Measurements from ENCODE around the gene RPH3AL.
A peak's percentile ranks its signal among the peaks of the same experiment; 100 is the strongest.

RPH3AL gene

DNA sequence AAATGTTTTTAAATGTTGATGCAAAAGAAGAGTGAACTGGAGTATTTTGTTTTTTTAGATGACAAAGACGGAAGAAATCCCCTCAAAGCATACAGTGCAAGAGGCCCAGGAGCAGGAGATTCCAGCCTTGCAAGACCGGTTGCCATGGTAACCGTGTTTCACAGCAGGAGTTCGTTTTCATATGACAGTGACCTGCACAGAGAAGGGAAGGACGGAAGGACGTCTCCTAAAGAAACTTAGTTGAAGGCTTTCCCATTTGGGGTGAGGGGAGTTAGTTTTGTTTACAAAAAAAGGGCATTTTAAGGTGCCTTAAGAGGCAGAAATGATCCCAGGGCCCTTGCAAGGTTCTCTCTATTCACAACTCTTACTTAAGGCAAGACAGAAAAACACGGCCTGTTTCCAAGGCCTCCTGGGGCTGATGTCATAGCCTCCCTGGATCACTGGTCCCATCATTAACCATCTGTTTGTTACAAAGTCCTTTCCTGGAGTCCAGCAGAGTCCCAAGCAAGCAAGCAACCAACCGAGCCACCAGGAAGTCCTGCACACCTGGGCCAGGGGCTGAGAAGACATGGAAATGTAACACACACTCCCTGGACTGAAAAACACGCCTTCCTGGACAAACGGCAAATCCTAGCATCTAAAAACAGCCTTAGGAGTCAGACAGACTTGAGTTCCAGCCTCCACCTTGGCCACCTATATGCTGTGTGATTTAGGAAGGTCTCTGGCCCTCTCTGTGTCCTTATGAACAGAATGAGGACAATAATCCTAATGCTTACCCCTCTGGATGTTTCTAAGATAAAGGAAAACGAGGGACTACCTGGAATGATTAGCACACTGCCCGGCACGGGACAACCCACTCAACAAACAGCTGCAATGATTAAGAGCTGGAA, 30.3 kb upstream of the RPH3AL start:
- H3K9me3 ChIP-seq (replicated peaks in 1 of 2; ENCODE audit: control insufficient read depth in 2 of 2, insufficient read depth in 1 of 2, low read depth in 1 of 2, low read length in 2 of 2): peaks cover under 1 to 1% of the 10 kb centered on the region in 2 donors
- WGBS, 2 donors (ENCODE audit: extremely low coverage in 2 of 2, insufficient read length in 2 of 2, insufficient replicate concordance in 1 of 2): no CpG with 5 or more reads among the region's 13 CpGs
- peaks cover 0 to 4% (median 0%) of the 10 kb centered on the region in 3 experiments for H3K27me3 ChIP-seq (ENCODE audit: control insufficient read depth in 3 of 3, insufficient read depth in 3 of 3, low read depth in 1 of 3, low read length in 3 of 3)
- H3K9ac ChIP-seq (ENCODE audit: low read depth, low read length, poor library complexity): no peak overlapping the region
- H3K4me2 ChIP-seq (ENCODE audit: insufficient read depth, low read length, poor library complexity, severe bottlenecking): no peak overlapping the region
- no peak overlapping the region for H3K4ac ChIP-seq (ENCODE audit: low read length)
- H2AK5ac ChIP-seq (ENCODE audit: low read depth, low read length): peak overlapping the region; percentile 43
- peaks cover 34 to 41% of the 10 kb centered on the region in 2 donors for H3K4me1 ChIP-seq (ENCODE audit: control insufficient read depth in 2 of 2, insufficient read depth in 1 of 2, low read depth in 1 of 2, low read length in 2 of 2)
- peak; percentile 83 for DNase-seq (ENCODE audit: low spot score)
- H4K91ac ChIP-seq (ENCODE audit: low read depth, low read length, poor library complexity): no peak overlapping the region
- H2BK12ac ChIP-seq (ENCODE audit: low read length): no peak overlapping the region
- H2BK5ac ChIP-seq (ENCODE audit: low read length): no peak overlapping the region
- no peak overlapping the region for H4K8ac ChIP-seq (ENCODE audit: low read depth, low read length)
- no peak overlapping the region for H3K18ac ChIP-seq (ENCODE audit: low read length)
- H3K27ac ChIP-seq (replicated peaks; ENCODE audit: low read length): peak overlapping the region; percentile 2
- no peak overlapping the region for H3K14ac ChIP-seq (ENCODE audit: low read length)
- H3K4me3 ChIP-seq (ENCODE audit: low read length in 2 of 2): no peak overlapping the region
- H2BK15ac ChIP-seq (ENCODE audit: low read length): peak overlapping the region; percentile 3
- H3K23ac ChIP-seq (ENCODE audit: low read depth, low read length, poor library complexity): no peak overlapping the region
- H2BK120ac ChIP-seq (ENCODE audit: low read depth, low read length): no peak overlapping the region
- H3K79me1 ChIP-seq (ENCODE audit: low read depth, low read length): peaks cover 2% of the 10 kb centered on the region
- no peaks in the 10 kb centered on the region for H3K36me3 ChIP-seq (replicated peaks in 1 of 2; ENCODE audit: control insufficient read depth in 2 of 2, insufficient read depth in 2 of 2, low read length in 2 of 2)
- H2AFZ ChIP-seq (ENCODE audit: low read length): peak overlapping the region; percentile 21

DNA sequence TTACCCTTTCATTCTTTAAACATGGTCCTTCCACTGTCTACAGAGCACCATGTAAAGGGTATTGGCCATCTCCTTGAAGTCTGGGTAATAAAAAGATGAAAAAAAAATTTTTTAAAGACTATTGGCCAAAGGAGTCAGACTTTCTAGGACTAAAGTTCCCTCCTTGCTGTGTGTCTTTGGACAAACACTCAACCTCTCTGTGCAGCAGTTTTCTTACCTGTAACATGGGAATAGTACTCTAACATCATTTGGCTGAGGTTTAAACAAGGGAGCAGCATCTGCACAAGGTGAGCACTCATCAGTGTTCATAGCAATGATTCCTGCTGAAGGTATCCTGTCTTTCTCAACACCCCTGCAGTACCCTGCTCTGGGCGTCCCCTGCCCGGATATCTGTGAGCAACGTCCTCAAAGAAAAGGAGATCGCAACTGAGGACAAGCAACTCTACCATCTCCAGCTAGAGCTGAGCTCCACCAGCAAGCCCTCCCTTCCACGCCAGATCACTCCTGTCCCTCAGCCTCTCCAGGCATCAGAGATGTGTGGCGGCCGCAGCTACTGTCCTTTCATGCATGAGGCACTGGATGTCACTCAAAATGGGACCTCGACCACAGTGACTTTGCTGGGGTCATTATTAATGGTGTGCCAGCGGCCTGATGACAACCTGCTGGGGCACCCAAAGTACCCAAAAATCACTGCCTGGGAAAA, 29.5 kb upstream of the RPH3AL start:
- H2BK15ac ChIP-seq (ENCODE audit: low read length): no peak overlapping the region
- no peak overlapping the region for H3K4me3 ChIP-seq (ENCODE audit: low read length in 2 of 2)
- H2BK120ac ChIP-seq (ENCODE audit: low read depth, low read length): no peak overlapping the region
- DNase-seq (ENCODE audit: low spot score): no peak
- peak overlapping the region; percentile 14 for H3K27ac ChIP-seq (replicated peaks; ENCODE audit: low read length)
- H3K4ac ChIP-seq (ENCODE audit: low read length): no peak overlapping the region
- H2BK5ac ChIP-seq (ENCODE audit: low read length): no peak overlapping the region
- H4K91ac ChIP-seq (ENCODE audit: low read depth, low read length, poor library complexity): peak overlapping the region; percentile 38
- no peaks in the 10 kb centered on the region for H3K36me3 ChIP-seq (replicated peaks in 1 of 2; ENCODE audit: control insufficient read depth in 2 of 2, insufficient read depth in 2 of 2, low read length in 2 of 2)
- peaks cover 2% of the 10 kb centered on the region for H3K79me1 ChIP-seq (ENCODE audit: low read depth, low read length)
- peaks cover 0 to 4% (median 0%) of the 10 kb centered on the region in 3 experiments for H3K27me3 ChIP-seq (ENCODE audit: control insufficient read depth in 3 of 3, insufficient read depth in 3 of 3, low read depth in 1 of 3, low read length in 3 of 3)
- H2AK5ac ChIP-seq (ENCODE audit: low read depth, low read length): no peak overlapping the region
- H2BK12ac ChIP-seq (ENCODE audit: low read length): no peak overlapping the region
- H2AFZ ChIP-seq (ENCODE audit: low read length): peak overlapping the region; percentile 21
- H3K23ac ChIP-seq (ENCODE audit: low read depth, low read length, poor library complexity): no peak overlapping the region
- H3K9me3 ChIP-seq (replicated peaks in 1 of 2; ENCODE audit: control insufficient read depth in 2 of 2, insufficient read depth in 1 of 2, low read depth in 1 of 2, low read length in 2 of 2): no peaks in the 10 kb centered on the region
- H4K8ac ChIP-seq (ENCODE audit: low read depth, low read length): no peak overlapping the region
- peaks cover 34 to 44% of the 10 kb centered on the region in 2 donors for H3K4me1 ChIP-seq (ENCODE audit: control insufficient read depth in 2 of 2, insufficient read depth in 1 of 2, low read depth in 1 of 2, low read length in 2 of 2)
- peak overlapping the region; percentile 76 for H3K18ac ChIP-seq (ENCODE audit: low read length)
- no peak overlapping the region for H3K9ac ChIP-seq (ENCODE audit: low read depth, low read length, poor library complexity)
- H3K4me2 ChIP-seq (ENCODE audit: insufficient read depth, low read length, poor library complexity, severe bottlenecking): no peak overlapping the region
- no CpG with 5 or more reads among the region's 9 CpGs for WGBS, 2 donors (ENCODE audit: extremely low coverage in 2 of 2, insufficient read length in 2 of 2, insufficient replicate concordance in 1 of 2)
- no peak overlapping the region for H3K14ac ChIP-seq (ENCODE audit: low read length)

DNA sequence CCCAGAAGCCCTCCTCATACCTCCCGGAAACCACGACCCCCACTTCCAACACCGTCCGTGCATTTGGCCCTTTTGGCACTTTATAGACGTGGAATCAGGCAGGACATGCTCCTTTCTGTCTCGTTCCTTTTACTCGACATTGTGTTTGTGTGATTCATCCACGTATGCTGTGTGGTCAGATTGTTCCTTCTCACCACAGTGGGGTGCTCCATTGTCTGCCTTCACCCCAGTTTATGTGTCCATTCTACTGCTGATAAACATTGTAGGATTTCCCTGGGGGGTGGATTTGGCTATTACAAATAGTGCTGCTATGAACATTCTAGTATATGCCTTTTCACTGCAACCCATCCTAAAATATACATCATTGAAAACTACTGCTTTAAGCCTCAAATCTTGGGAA, 28.9 kb upstream of the RPH3AL start:
- Histone ChIP-seq H3K36me3 (replicated peaks in 1 of 2; ENCODE audit: control insufficient read depth in 2 of 2, insufficient read depth in 2 of 2, low read length in 2 of 2) (no peaks in the 10 kb centered on the region), H2AK5ac (ENCODE audit: low read depth, low read length) (no peak overlapping the region), H4K8ac (ENCODE audit: low read depth, low read length) (no peak overlapping the region), H3K27ac (replicated peaks; ENCODE audit: low read length) (no peak overlapping the region), H2BK5ac (ENCODE audit: low read length) (no peak overlapping the region), H2AFZ (ENCODE audit: low read length) (no peak overlapping the region), H3K9me3 (replicated peaks in 1 of 2; ENCODE audit: control insufficient read depth in 2 of 2, insufficient read depth in 1 of 2, low read depth in 1 of 2, low read length in 2 of 2) (no peaks in the 10 kb centered on the region), H3K79me1 (ENCODE audit: low read depth, low read length) (peaks cover 2% of the 10 kb centered on the region), H2BK15ac (ENCODE audit: low read length) (no peak overlapping the region), H4K91ac (ENCODE audit: low read depth, low read length, poor library complexity) (no peak overlapping the region), H3K18ac (ENCODE audit: low read length) (peak overlapping the region; percentile 12), H3K4me2 (ENCODE audit: insufficient read depth, low read length, poor library complexity, severe bottlenecking) (no peak overlapping the region), H3K27me3 (ENCODE audit: control insufficient read depth in 3 of 3, insufficient read depth in 3 of 3, low read depth in 1 of 3, low read length in 3 of 3) (peaks cover 0 to 4% (median 0%) of the 10 kb centered on the region in 3 experiments), H3K14ac (ENCODE audit: low read length) (no peak overlapping the region), H3K23ac (ENCODE audit: low read depth, low read length, poor library complexity) (no peak overlapping the region), H3K9ac (ENCODE audit: low read depth, low read length, poor library complexity) (no peak overlapping the region), H3K4me3 (ENCODE audit: low read length in 2 of 2) (no peak overlapping the region), H3K4me1 (ENCODE audit: control insufficient read depth in 2 of 2, insufficient read depth in 1 of 2, low read depth in 1 of 2, low read length in 2 of 2) (peaks cover 34 to 46% of the 10 kb centered on the region in 2 donors), H3K4ac (ENCODE audit: low read length) (no peak overlapping the region), H2BK120ac (ENCODE audit: low read depth, low read length) (no peak overlapping the region), H2BK12ac (ENCODE audit: low read length) (no peak overlapping the region)
- WGBS, 2 donors (ENCODE audit: extremely low coverage in 2 of 2, insufficient read length in 2 of 2, insufficient replicate concordance in 1 of 2): no CpG with 5 or more reads among the region's 8 CpGs
- DNase-seq (ENCODE audit: low spot score): no peak
